Tibial nerve (tissue), 4 donors: ENCODE results near the gene ZNF613.

Source experiments
- EP300 ChIP-seq, 2 donors: sonication (generic); formaldehyde crosslinking; IDR thresholded peaks; one replicate each; pipeline ENCODE4 v1.6.1; 2017; ENCODE audit warnings: antibody characterized with exemption in 2 of 2, mild to moderate bottlenecking in 1 of 2
- POLR2A ChIP-seq, 2 donors: fragments of 450-650 bp; IDR thresholded peaks; one replicate each; pipeline ENCODE4 v1.6.1; 2017; ENCODE audit warnings: antibody characterized with exemption in 2 of 2, mild to moderate bottlenecking in 2 of 2, moderate library complexity in 2 of 2
- TF ChIP-seq, protein P1 (sequence below), 5 experiments: fragments of 200-600 bp in 3 of 5; fragments of 450-650 bp in 2 of 5; sonication (generic) in 3 of 5; IDR thresholded peaks; one replicate each; pipeline ENCODE4 v1.5.1; 2016 to 2019; ENCODE audit warnings: antibody characterized with exemption in 5 of 5, mild to moderate bottlenecking in 3 of 5, moderate library complexity in 2 of 5

DNA sequence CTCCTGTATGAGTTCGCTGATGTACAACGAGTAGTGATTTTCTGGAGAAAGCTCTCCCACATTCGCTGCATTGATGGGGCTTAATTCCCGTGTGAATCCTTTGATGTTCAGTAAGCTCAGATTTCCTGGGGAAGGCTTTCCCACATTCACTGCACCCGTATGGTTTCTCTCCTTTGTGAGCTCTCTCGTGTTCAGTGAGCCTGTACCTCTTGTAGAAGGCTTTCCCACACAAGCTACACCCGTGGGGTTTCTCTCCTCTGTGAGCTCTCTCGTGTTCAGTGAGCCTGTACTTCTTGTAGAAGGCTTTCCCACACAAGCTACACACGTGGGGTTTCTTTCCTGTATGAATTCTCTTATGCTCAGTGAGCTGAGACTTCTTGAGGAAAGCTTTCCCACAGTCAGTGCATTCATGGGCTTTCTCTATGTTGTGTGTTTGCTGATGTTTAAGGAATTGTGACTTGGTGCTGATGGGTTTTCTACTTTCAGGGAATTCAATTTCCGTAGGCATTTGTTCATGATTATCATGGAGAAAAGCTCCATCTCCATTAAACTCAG, 36.0 kb upstream of the ZNF613 start:
- TF ChIP-seq, protein P1, sequence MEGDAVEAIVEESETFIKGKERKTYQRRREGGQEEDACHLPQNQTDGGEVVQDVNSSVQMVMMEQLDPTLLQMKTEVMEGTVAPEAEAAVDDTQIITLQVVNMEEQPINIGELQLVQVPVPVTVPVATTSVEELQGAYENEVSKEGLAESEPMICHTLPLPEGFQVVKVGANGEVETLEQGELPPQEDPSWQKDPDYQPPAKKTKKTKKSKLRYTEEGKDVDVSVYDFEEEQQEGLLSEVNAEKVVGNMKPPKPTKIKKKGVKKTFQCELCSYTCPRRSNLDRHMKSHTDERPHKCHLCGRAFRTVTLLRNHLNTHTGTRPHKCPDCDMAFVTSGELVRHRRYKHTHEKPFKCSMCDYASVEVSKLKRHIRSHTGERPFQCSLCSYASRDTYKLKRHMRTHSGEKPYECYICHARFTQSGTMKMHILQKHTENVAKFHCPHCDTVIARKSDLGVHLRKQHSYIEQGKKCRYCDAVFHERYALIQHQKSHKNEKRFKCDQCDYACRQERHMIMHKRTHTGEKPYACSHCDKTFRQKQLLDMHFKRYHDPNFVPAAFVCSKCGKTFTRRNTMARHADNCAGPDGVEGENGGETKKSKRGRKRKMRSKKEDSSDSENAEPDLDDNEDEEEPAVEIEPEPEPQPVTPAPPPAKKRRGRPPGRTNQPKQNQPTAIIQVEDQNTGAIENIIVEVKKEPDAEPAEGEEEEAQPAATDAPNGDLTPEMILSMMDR (IDR thresholded peaks at IDR 0.05) = no peak
- no peak for TF ChIP-seq EP300 (IDR thresholded peaks at IDR 0.05)
- TF ChIP-seq POLR2A (IDR thresholded peaks at IDR 0.05) = no peak
